Keratinocyte (primary cell): ENCODE results near the gene KCNAB2. TPM values are rescaled to one million over a fixed set of nuclear protein-coding genes. Genes with fewer than 3 reads are reported as not detected.

Experiments
- DNase-seq: peaks from one replicate; pipeline ENCODE4 v3.0.0-alpha.2; 2011; ENCODE audit warnings: low read depth, missing footprints, low spot score
- FAIRE-seq: peaks from 2 replicates; lab custom pipeline; 2011; peaks lifted over from hg19 to GRCh38; lab: Jason Lieb, UNC
- H2AFZ ChIP-seq: 2 replicates; pipeline ENCODE4 v1.6.0; 2012; ENCODE audit warnings: low read length, control low read depth, inconsistent platforms; ENCODE audit not compliant: control insufficient read depth
- H3K27ac ChIP-seq: 2 replicates; pipeline ENCODE4 v1.5.1; 2011; ENCODE audit warnings: low read length; ENCODE audit not compliant: control insufficient read depth, insufficient read depth
- H3K27me3 ChIP-seq: 3 replicates; pipeline ENCODE4 v1.6.0; 2011; ENCODE audit warnings: low read length; ENCODE audit not compliant: control insufficient read depth, insufficient read depth; ENCODE audit errors: extremely low read depth
- H3K36me3 ChIP-seq, 2 experiments: 2 replicates in 1 of 2; 3 replicates in 1 of 2; pipeline ENCODE4 v1.5.1; 2011; ENCODE audit warnings: low read length in 2 of 2, mild to moderate bottlenecking in 1 of 2; ENCODE audit not compliant: control insufficient read depth in 2 of 2, insufficient read depth in 2 of 2; ENCODE audit errors: extremely low read depth in 1 of 2
- H3K4me1 ChIP-seq: 3 replicates; pipeline ENCODE4 v1.5.1; 2011; ENCODE audit warnings: low read length; ENCODE audit not compliant: control insufficient read depth, insufficient read depth; ENCODE audit errors: extremely low read depth
- H3K4me2 ChIP-seq: 3 replicates; pipeline ENCODE4 v1.6.0; 2011; ENCODE audit warnings: low read depth, low read length; ENCODE audit not compliant: control insufficient read depth, insufficient read depth; ENCODE audit errors: extremely low read depth
- H3K4me3 ChIP-seq, 3 experiments: fragments of 200-600 bp in 1 of 3; sonication (generic) in 1 of 3; 2 replicates in 2 of 3; 3 replicates in 1 of 3; pipeline ENCODE4 v1.5.1; 2011 to 2016; ENCODE audit warnings: low read length in 3 of 3, mild to moderate bottlenecking in 3 of 3, control low read depth in 2 of 3, inconsistent platforms in 1 of 3, low read depth in 1 of 3, mixed read lengths in 1 of 3, mixed run types in 1 of 3, moderate library complexity in 1 of 3; ENCODE audit not compliant: control insufficient read depth in 2 of 3, insufficient read depth in 2 of 3; ENCODE audit errors: extremely low read depth in 1 of 3
- H3K79me2 ChIP-seq: 2 replicates; pipeline ENCODE4 v1.6.0; 2012; ENCODE audit warnings: low read length; ENCODE audit not compliant: control insufficient read depth, insufficient read depth
- H3K9ac ChIP-seq: 3 replicates; pipeline ENCODE4 v1.6.0; 2011; ENCODE audit warnings: low read length; ENCODE audit not compliant: control insufficient read depth, insufficient read depth; ENCODE audit errors: extremely low read depth
- H3K9me1 ChIP-seq: 3 replicates; pipeline ENCODE4 v1.6.0; 2011; ENCODE audit warnings: low read length; ENCODE audit not compliant: control insufficient read depth, insufficient read depth; ENCODE audit errors: extremely low read depth
- H3K9me3 ChIP-seq: 2 replicates; pipeline ENCODE4 v1.5.1; 2012; ENCODE audit warnings: low read depth, low read length; ENCODE audit not compliant: control insufficient read depth
- H4K20me1 ChIP-seq: 3 replicates; pipeline ENCODE4 v1.6.0; 2011; ENCODE audit warnings: low read length; ENCODE audit not compliant: control insufficient read depth, insufficient read depth; ENCODE audit errors: extremely low read depth
- CTCF ChIP-seq, 3 experiments: IDR thresholded peaks in 1 of 3; conservative IDR thresholded peaks in 1 of 3; optimal IDR thresholded peaks in 1 of 3; 2 replicates in 2 of 3; 3 replicates in 1 of 3; pipeline versions ENCODE3 to v1.5.1; 2011; ENCODE audit warnings: low read length in 3 of 3, mild to moderate bottlenecking in 3 of 3, moderate library complexity in 2 of 3, control low read depth in 1 of 3, inconsistent platforms in 1 of 3; ENCODE audit not compliant: insufficient read depth in 2 of 3; ENCODE audit errors: extremely low read depth in 1 of 3
- EZH2 ChIP-seq: IDR thresholded peaks from one replicate; pipeline ENCODE4 v1.6.1; 2012; ENCODE audit warnings: inconsistent platforms, mild to moderate bottlenecking, low read length, moderate library complexity
- dilution Hi-C: fragments of 300-500 bp; cut with MboI; formaldehyde crosslinking; loops from one replicate; pipeline ENCODE4 v1.7.0; 2020; ENCODE audit warnings: low sequenced_read_pairs; ENCODE audit not compliant: extremely low pct_ligation_motif_present
- polyA plus RNA-seq, 5 experiments: library from polyadenylated mRNA; depleted of rRNA in 3 of 5; stranded (reverse) in 3 of 5; stranded (forward) in 1 of 5; unstranded in 1 of 5; fragments of >200 nt; gene quantifications; 1 replicate in 1 of 5; 2 replicates in 3 of 5; 3 replicates in 1 of 5; pipeline versions ENCODE4 v1.2.1 to v1.2.3, GENCODE V29; 2011 to 2012; ENCODE audit warnings: missing spikeins in 2 of 5, low read depth in 1 of 5, low replicate concordance in 1 of 5

The KCNAB2 gene
- polyA plus RNA-seq, 1 donor (not counting 4 experiments of a cell fraction or from before 2014, with no cell fraction given), result 1.8 TPM

- DNase-seq (no peak), FAIRE-seq (no peak)
- Histone ChIP-seq H3K79me2 (no peaks in the 10 kb centered on the region), H3K9me3 (no peaks in the 10 kb centered on the region), H3K9me1 (no peaks in the 10 kb centered on the region), H3K27me3 (peaks cover 4% of the 10 kb centered on the region), H3K4me1 (peaks cover 8% of the 10 kb centered on the region), H3K36me3 (no peaks in the 10 kb centered on the region), H3K9ac (no peak overlapping the region), H3K4me3 (no peak overlapping the region), H3K27ac (no peak overlapping the region), H3K4me2 (no peak overlapping the region), H4K20me1 (no peaks in the 10 kb centered on the region), H2AFZ (no peak overlapping the region)
- TF ChIP-seq EZH2, result no peak
- no peak for TF ChIP-seq CTCF (optimal IDR thresholded peaks at IDR 0.05 in 1 of 3, IDR thresholded peaks at IDR 0.05 in 1 of 3, conservative IDR thresholded peaks at IDR 0.05 in 1 of 3; ENCODE audit: extremely low read depth in 1 of 3, insufficient read depth in 2 of 3, low read length in 3 of 3)
- dilution Hi-C loops, result no loop called here
Measured at GRCh38 chr1:6012529-6013318, 33.0 kb upstream of the KCNAB2 start.

GRCh38 chr1:6013491-6013890 is 32.2 kb upstream of the KCNAB2 start:
- Histone ChIP-seq H2AFZ (no peak overlapping the region), H3K4me3 (no peak overlapping the region), H3K9ac (no peak overlapping the region), H3K9me3 (no peaks in the 10 kb centered on the region), H3K79me2 (no peaks in the 10 kb centered on the region), H3K4me1 (peaks cover 8% of the 10 kb centered on the region), H3K27me3 (peaks cover 4% of the 10 kb centered on the region), H3K4me2 (no peak overlapping the region), H3K9me1 (no peaks in the 10 kb centered on the region), H4K20me1 (no peaks in the 10 kb centered on the region), H3K27ac (no peak overlapping the region), H3K36me3 (no peaks in the 10 kb centered on the region)
- dilution Hi-C loops, result no loop called here
- TF ChIP-seq CTCF (optimal IDR thresholded peaks at IDR 0.05 in 1 of 3, IDR thresholded peaks at IDR 0.05 in 1 of 3, conservative IDR thresholded peaks at IDR 0.05 in 1 of 3; ENCODE audit: extremely low read depth in 1 of 3, insufficient read depth in 2 of 3, low read length in 3 of 3), result no peak
- no peak for TF ChIP-seq EZH2
- FAIRE-seq (no peak), DNase-seq (no peak)
